Activated CD4-positive, alpha-beta T cell treated with anti-CD3 and anti-CD28 coated beads, Interleukin-2, amount 50 U/mL, for 1 hour (primary cell): ENCODE data around the gene ENTREP1.
"Not testable (repeated sequence)": the region's sequence is repeated elsewhere in the genome, so short reads cannot be mapped to it uniquely, and the experiment has no call there.

Experiments
- DNase-seq: peaks from one replicate; pipeline ENCODE4 v3.0.0-alpha.2; 2020

Gene ENTREP1

DNA sequence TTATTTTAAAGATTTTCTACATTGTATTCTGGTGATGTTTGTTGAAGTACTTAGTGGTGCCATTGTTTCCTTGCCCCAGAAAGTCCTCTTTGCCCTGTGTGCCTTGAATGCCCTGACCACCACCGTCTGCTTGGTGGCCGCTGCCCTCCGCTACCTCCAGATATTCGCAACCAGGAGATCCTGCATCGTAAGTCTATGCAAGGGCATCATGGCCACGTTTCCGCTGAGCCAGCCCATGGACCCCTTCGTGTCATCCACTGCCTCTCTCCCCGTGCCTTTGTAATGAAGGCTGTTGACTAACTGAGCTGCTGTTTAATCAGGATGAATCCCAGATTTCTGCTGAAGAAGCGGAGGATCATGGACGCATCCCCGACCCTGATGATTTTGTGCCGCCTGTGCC, 52.3 kb downstream of the ENTREP1 start:
- DNase-seq = no peak

GRCh38 chr9:69377981-69378380, 53.0 kb downstream of the ENTREP1 start:
- DNase-seq = no peak

- no peak for DNase-seq
Observed at GRCh38 chr9:69379270-69379982, 54.4 kb downstream of the ENTREP1 start.

- DNase-seq = no peak
Observed at GRCh38 chr9:69380301-69380700, 55.3 kb downstream of the ENTREP1 start.

DNA sequence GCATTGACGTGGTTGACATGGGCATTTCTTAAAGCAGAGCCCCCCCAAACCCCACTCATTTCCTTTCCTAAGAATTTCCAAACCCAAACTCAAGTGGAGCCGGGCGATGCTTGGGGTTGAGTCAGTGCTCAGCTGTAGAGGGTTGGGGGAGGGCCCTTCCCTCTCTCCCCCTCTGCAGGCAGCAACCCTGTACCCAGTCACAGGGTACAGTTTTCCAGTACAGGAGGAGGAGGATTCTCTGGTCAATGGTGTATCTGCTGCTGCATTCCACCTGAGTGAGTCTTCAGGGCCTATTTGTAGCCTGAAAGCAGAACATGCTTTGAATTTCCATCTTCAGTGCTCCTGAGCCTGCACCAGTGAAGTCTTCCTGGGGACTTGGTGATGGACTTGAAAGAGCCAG, 55.8 kb downstream of the ENTREP1 start:
- no peak for DNase-seq

GRCh38 chr9:69382135-69382534, 57.1 kb downstream of the ENTREP1 start:
- DNase-seq = no peak

GRCh38 chr9:69385581-69386033, 60.6 kb downstream of the ENTREP1 start:
- DNase-seq = no peak

DNA sequence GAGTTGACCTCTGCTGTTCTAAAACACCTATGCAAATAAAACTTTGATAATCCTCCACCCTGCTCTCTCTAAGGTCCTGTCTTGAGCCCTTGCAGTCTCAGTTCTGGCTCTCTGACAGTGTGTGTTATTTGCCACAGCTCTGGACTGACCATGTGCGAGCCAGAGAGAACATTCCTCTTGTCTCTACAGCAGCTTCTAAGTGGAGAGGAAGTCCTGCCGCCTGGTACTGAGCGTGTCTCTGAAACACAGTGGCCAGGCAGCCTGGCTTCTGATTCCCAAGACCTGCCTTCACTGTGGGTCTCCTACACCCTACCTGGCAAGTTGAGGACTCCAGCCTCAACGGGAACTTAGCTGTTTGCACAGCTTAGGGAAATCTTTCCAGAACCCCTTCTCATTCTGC, 61.6 kb downstream of the ENTREP1 start:
- no peak for DNase-seq

GRCh38 chr9:69388596-69388995, 63.6 kb downstream of the ENTREP1 start:
- no peak for DNase-seq

- DNase-seq = no peak
Observed at GRCh38 chr9:69389437-69389995, 64.5 kb downstream of the ENTREP1 start.

DNA sequence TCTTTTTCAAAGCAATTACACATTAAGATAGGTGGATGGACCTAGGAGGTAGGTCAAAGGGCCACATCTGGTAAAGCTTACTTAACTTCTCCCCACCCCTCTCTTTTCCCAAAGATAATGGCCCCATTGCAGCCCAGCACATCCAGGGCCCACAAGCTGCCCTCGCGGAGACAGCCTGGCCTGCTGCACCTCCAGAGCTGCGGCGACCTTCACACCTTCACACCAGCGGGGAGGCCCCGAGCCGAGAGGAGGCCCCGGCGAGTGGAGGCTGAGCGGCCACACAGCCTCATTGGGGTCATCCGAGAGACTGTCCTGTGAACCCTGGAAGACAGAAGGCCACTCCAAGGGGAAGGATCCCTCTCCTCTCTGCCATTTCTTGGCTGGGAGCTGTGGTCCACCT, 66.5 kb downstream of the ENTREP1 start:
- no peak for DNase-seq

- DNase-seq = no peak
Observed at GRCh38 chr9:69391946-69392345, 66.9 kb downstream of the ENTREP1 start.

DNA sequence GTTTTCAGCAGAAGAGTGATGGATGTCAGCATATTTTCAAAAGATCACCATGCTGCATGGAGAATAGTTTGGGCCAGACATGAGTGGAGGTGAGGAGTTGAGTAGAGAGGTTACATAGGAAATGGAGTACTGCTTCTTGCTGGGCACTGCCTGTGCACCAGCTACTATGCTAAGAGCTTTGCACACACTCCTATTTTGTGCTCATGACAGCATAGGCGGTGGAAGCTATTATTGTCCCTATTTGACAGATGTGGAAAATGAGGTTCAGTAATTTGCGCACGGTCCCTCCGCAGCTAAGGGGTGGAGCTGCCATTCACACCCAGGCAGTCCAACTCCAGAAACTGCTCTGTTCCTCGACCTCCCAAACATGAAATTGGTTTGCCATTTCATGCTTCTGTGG, 67.8 kb downstream of the ENTREP1 start:
- DNase-seq = no peak

DNA sequence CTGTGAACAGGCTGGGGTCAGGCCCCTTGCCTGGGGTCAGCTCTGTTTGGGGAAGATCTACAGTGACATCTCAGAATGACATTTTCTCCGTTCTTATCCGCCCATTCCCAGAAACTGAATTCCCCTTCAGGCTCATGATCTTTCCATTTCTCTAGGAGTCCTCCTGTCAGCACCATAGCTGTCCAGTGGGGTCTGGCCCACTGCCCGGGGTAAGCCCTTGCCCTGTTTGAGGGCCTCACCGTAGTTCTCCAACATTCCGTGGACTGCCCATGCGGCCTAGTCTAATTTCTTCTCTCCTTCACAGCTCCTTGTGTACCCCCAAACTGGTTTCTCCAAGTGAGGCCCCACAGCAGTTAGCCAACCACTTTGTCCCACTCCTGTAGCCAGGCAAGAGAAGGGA, 68.4 kb downstream of the ENTREP1 start:
- DNase-seq = no peak

DNA sequence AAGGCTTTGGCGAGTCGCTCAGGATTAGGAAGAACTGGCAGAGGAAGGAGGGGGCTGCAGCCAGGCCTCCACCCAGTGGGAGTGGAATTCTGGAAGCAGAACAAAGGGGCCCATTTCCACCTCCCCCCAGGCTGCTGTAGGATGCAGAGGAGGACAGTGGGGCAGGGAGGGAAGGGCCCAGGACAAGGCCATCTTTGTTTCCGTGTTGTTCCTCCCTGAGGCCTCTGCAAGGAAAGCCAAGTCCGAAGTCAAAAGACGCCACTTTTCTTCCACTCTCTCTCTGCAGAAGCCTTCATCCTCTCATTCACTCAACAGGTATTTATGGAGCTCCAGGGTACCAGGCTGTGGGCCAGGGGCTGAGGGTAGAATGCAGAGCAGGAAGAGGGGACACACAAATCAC, 70.7 kb downstream of the ENTREP1 start:
- no peak for DNase-seq

GRCh38 chr9:69396759-69397158, 71.7 kb downstream of the ENTREP1 start:
- no peak for DNase-seq

GRCh38 chr9:69397384-69398214, 72.6 kb downstream of the ENTREP1 start:
- DNase-seq = no peak

DNA sequence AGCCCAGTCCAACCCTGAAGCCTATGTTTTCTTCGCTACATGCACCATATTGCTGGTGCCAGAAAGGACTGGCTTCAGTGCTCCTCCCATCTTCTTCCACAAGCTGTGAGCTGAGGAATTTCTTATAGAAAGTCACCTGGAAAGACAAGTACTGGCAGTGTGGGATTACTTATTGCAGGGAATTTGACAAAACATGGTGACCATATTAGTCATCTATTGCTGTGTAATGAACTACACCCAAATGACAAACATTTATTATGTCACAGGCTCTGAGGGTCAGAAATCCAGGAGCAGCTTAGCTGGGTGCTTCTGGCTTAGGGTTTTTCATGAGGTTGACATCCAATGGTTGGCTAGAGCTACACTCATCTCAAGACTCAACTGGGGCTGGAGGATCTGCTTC, 75.5 kb downstream of the ENTREP1 start:
- DNase-seq = no peak

DNA sequence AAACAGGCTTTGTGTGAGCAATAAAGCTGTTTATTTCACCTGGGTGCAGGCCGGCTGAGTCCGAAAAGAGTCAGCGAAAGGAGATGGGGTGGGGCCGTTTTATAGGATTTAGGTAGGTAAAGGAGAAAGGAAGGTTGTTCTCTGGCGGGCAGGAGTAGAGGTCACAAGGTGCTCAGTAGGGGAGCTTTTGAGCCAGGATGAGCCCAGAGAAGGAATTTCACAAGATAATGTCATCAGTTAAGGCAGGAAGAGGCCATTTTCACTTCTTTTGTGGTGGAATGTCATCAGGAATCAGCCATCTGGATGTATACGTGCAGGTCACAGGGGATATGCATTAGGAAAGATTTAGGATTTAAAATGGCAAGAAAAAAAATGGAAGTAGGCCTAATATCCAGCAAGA, 84.9 kb downstream of the ENTREP1 start:
- not testable (repeated sequence) for DNase-seq

DNA sequence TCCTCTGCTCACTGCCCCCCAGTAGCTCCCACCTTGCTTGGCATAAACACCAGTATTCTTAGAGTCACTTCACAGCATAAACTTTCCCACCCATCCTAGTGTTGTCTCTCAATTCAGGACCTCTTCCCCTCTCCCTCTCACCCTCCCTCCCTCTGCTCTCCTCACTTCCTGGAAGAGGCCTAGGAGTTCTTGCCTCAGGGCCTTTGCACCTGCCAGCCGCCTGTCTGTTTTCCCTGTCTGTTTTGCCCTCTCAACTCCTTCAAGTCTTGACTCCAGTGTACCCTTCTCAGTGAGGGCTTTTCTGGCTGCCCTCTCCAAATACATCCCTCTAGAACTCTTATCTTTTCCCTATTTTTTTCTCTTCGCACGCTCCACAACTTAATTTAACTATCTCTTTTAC, 86.2 kb downstream of the ENTREP1 start:
- DNase-seq = no peak

GRCh38 chr9:69411931-69412740, 87.1 kb downstream of the ENTREP1 start:
- DNase-seq = no peak

GRCh38 chr9:69412741-69413150, 87.7 kb downstream of the ENTREP1 start:
- no peak for DNase-seq

DNA sequence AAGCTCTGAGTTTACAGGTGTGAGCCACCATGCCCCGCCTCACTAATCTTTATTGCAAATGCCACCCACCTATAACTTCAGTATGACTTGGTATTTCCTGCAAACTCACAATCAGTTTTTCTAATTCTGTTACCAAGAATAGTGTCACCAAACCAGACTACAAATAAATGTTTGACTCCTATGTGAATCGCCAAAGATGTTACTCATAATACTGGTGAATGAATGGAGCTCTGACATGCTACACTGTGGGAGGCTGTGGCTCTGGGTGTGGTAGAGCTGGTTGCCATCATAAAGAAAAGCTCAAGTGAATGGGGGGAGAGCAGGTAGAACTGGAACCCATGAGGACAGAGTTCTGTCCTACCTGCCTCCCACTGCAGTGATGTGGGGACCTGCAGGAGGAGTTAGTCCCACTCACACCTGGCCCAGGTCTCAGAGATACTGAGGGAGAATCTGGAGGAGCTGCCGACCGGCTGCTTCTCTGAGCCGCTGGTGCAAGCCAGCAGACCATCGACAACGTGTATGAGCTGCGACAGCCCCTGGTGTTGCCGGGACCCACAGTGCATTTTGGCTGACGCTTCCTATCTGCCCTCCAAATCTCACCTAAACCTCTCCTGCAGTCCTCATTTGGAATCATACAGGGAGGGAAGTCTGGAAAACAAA, 95.7 kb downstream of the ENTREP1 start:
- no peak for DNase-seq
